GM21717 (cell line): ENCODE results near the gene C11orf65.
A peak's percentile ranks its signal among the peaks of the same experiment; 100 is the strongest.

Experiments used
- ATAC-seq: cut with Tn5 transposase; IDR thresholded peaks from one replicate; pipeline ENCODE4 v1.9.1; 2021; ENCODE audit warnings: mild to moderate bottlenecking, moderate library complexity; ENCODE audit not compliant: unreplicated experiment

The C11orf65 gene

GRCh38 chr11:108467091-108467823 lies at the start of gene C11orf65:
C11orf65 (minus strand) TSS chr11:108467529; CDS start chr11:108461559, 5,970 bp downstream.
- ATAC-seq: peak; percentile 99

- ATAC-seq: no peak
These were observed 48.8 kb upstream of the C11orf65 start for GRCh38 chr11:108516125-108516524.

GRCh38 chr11:108512708-108513107 lies 45.4 kb upstream of the C11orf65 start:
- no peak for ATAC-seq

- ATAC-seq: no peak
These were observed 44.6 kb upstream of the C11orf65 start for GRCh38 chr11:108511851-108512474.

GRCh38 chr11:108508653-108509593 lies 41.6 kb upstream of the C11orf65 start:
- ATAC-seq: no peak

- ATAC-seq: no peak
These were observed 34.1 kb upstream of the C11orf65 start for GRCh38 chr11:108501396-108501795.

- ATAC-seq: no peak
These were observed 33.4 kb upstream of the C11orf65 start for GRCh38 chr11:108500721-108501120.

GRCh38 chr11:108500169-108500568 lies 32.8 kb upstream of the C11orf65 start:
- no peak for ATAC-seq

GRCh38 chr11:108498816-108499408 lies 31.6 kb upstream of the C11orf65 start:
- no peak for ATAC-seq

GRCh38 chr11:108498046-108498815 lies 30.9 kb upstream of the C11orf65 start, which contains the start of gene POGLUT3:
POGLUT3 (minus strand) TSS chr11:108498384; CDS start chr11:108498366, 18 bp downstream.
- ATAC-seq: peak; percentile 57

GRCh38 chr11:108497317-108498045 lies 30.2 kb upstream of the C11orf65 start:
- peak; percentile 72 for ATAC-seq

GRCh38 chr11:108496643-108497256 lies 29.4 kb upstream of the C11orf65 start:
- no peak for ATAC-seq

GRCh38 chr11:108495326-108495725 lies 28.0 kb upstream of the C11orf65 start:
- no peak for ATAC-seq

- ATAC-seq: no peak
These were observed 26.9 kb upstream of the C11orf65 start for GRCh38 chr11:108494182-108494581.

GRCh38 chr11:108491936-108492335 lies 24.6 kb upstream of the C11orf65 start:
- no peak for ATAC-seq

GRCh38 chr11:108486828-108487227 lies 19.5 kb upstream of the C11orf65 start:
- no peak for ATAC-seq

GRCh38 chr11:108486331-108486730 lies 19.0 kb upstream of the C11orf65 start:
- ATAC-seq: no peak

GRCh38 chr11:108483163-108483562 lies 15.8 kb upstream of the C11orf65 start:
- no peak for ATAC-seq
